Endothelial cell of umbilical vein (primary cell): ENCODE data around the gene NUP50. TPM values are rescaled to one million over a fixed set of nuclear protein-coding genes. Genes with fewer than 3 reads are reported as not detected.
A peak's percentile ranks its signal among the peaks of the same experiment; 100 is the strongest.

Experiments
- BruUV-seq: library from RNA; stranded (reverse); fragments of 400-500 nt; replicated peaks from 2 replicates; lab custom pipeline; 2021; lab: Mats Ljungman, UMichigan
- CTCF ChIA-PET: fragments of 300-600, 350-600 bp; sonication (Branson Sonifier 250); formaldehyde crosslinking; loops from one replicate; lab custom pipeline; 2021; ENCODE audit warnings: antibody characterized with exemption, inconsistent platforms; lab: Charles Lee
- POLR2A ChIA-PET: fragments of 300-600, 350-600 bp; sonication (Branson Sonifier 250); formaldehyde crosslinking; loops from one replicate; lab custom pipeline; 2021; ENCODE audit warnings: antibody characterized with exemption, inconsistent platforms; lab: Charles Lee
- DNase-seq: peaks from one replicate; pipeline ENCODE4 v3.0.0-alpha.2; 2011; ENCODE audit warnings: low read depth, low spot score
- FAIRE-seq: peaks from 2 replicates; lab custom pipeline; 2011; peaks lifted over from hg19 to GRCh38; lab: Jason Lieb, UNC
- H2AFZ ChIP-seq: 2 replicates; pipeline ENCODE4 v1.6.0; 2012; ENCODE audit warnings: low read depth, low read length, control low read depth, inconsistent platforms
- H3K27ac ChIP-seq: 2 replicates; pipeline ENCODE4 v1.5.1; 2011; ENCODE audit warnings: low read depth, mild to moderate bottlenecking, control low read depth, low read length, moderate library complexity; ENCODE audit not compliant: insufficient read depth
- H3K27me3 ChIP-seq, 2 experiments: 2 replicates each; pipeline versions ENCODE4 v1.6.0 to v1.6.1; 2011; ENCODE audit warnings: low read length in 2 of 2, mixed read lengths in 1 of 2; ENCODE audit not compliant: control insufficient read depth in 2 of 2, insufficient read depth in 2 of 2
- H3K36me3 ChIP-seq, 2 experiments: 2 replicates in 1 of 2; 3 replicates in 1 of 2; pipeline ENCODE4 v1.5.1; 2011; ENCODE audit warnings: low read length in 2 of 2, mild to moderate bottlenecking in 1 of 2, moderate library complexity in 1 of 2; ENCODE audit not compliant: control insufficient read depth in 2 of 2, insufficient read depth in 2 of 2; ENCODE audit errors: extremely low read depth in 1 of 2
- H3K4me1 ChIP-seq: 3 replicates; pipeline ENCODE4 v1.5.1; 2011; ENCODE audit warnings: mild to moderate bottlenecking, low read length; ENCODE audit not compliant: control insufficient read depth, insufficient read depth; ENCODE audit errors: extremely low read depth
- H3K4me2 ChIP-seq: 2 replicates; pipeline ENCODE4 v1.6.1; 2011; ENCODE audit warnings: low read length, control low read depth, mixed read lengths; ENCODE audit not compliant: insufficient read depth
- H3K4me3 ChIP-seq, 3 experiments: fragments of 200-600 bp in 1 of 3; sonication (generic), shearing (Covaris generic) in 1 of 3; replicated peaks in 1 of 3; 2 replicates each; pipeline ENCODE4 v1.5.1; 2011 to 2016; ENCODE audit warnings: control low read depth in 3 of 3, low read length in 3 of 3, mild to moderate bottlenecking in 2 of 3, inconsistent platforms in 1 of 3, low read depth in 1 of 3, moderate library complexity in 1 of 3; ENCODE audit not compliant: insufficient read depth in 1 of 3
- H3K79me2 ChIP-seq: 2 replicates; pipeline ENCODE4 v1.6.0; 2012; ENCODE audit warnings: low read length, inconsistent platforms; ENCODE audit not compliant: control insufficient read depth, insufficient read depth
- H3K9ac ChIP-seq: replicated peaks from 2 replicates; pipeline ENCODE3; 2011; ENCODE audit warnings: low read length, control low read depth; ENCODE audit not compliant: insufficient read depth; ENCODE audit errors: extremely low read depth
- H3K9me1 ChIP-seq: replicated peaks from 3 replicates; pipeline ENCODE4 v1.6.0; 2011; ENCODE audit warnings: mild to moderate bottlenecking, low read length; ENCODE audit not compliant: control insufficient read depth, insufficient read depth; ENCODE audit errors: extremely low read depth
- H3K9me3 ChIP-seq: replicated peaks from 2 replicates; pipeline ENCODE4 v1.5.1; 2012; ENCODE audit warnings: low read length, inconsistent platforms; ENCODE audit not compliant: control insufficient read depth, insufficient read depth
- H4K20me1 ChIP-seq: replicated peaks from 2 replicates; pipeline ENCODE3; 2011; ENCODE audit warnings: mild to moderate bottlenecking, low read length; ENCODE audit not compliant: control insufficient read depth, insufficient read depth; ENCODE audit errors: extremely low read depth
- EZH2 ChIP-seq: IDR thresholded peaks from 2 replicates; pipeline ENCODE4 v1.6.1; 2012; ENCODE audit warnings: borderline replicate concordance, low read depth, mild to moderate bottlenecking, moderate library complexity, low read length, inconsistent platforms; ENCODE audit not compliant: severe bottlenecking
- FOS ChIP-seq: IDR thresholded peaks from 2 replicates; pipeline ENCODE4 v1.6.1; 2011; ENCODE audit warnings: mild to moderate bottlenecking, low read length, moderate library complexity, borderline replicate concordance; ENCODE audit not compliant: insufficient read depth
- GATA2 ChIP-seq: IDR thresholded peaks from 2 replicates; pipeline ENCODE4 v1.7.0; 2011; ENCODE audit warnings: low read depth, mild to moderate bottlenecking, moderate library complexity, mixed read lengths, low read length; ENCODE audit not compliant: insufficient read length, insufficient read depth
- JUN ChIP-seq: IDR thresholded peaks from 2 replicates; pipeline ENCODE4 v1.6.1; 2011; ENCODE audit warnings: borderline replicate concordance, low read depth; ENCODE audit not compliant: insufficient read length, insufficient read depth
- MYC ChIP-seq: IDR thresholded peaks from one replicate; pipeline ENCODE4 v1.6.1; 2011; ENCODE audit warnings: mild to moderate bottlenecking, low read depth, low read length
- POLR2A ChIP-seq: IDR thresholded peaks from 2 replicates; pipeline ENCODE4 v1.6.1; 2012; ENCODE audit warnings: low read depth, mild to moderate bottlenecking, control low read depth, low read length
- POLR2AphosphoS5 ChIP-seq: IDR thresholded peaks from 2 replicates; pipeline ENCODE4 v1.6.1; 2012; ENCODE audit warnings: low read depth, mild to moderate bottlenecking, control low read depth, low read length, moderate library complexity; ENCODE audit not compliant: insufficient read depth
- dilution Hi-C: fragments of 300-500 bp; cut with MboI; formaldehyde crosslinking; loops from one replicate; pipeline ENCODE4 v1.15.0; 2019; ENCODE audit warnings: low sequenced_read_pairs; ENCODE audit not compliant: extremely low pct_ligation_motif_present
- intact Hi-C: fragments of 100-400 bp; cut with micrococcal nuclease; formaldehyde crosslinking; loops from one replicate; pipeline ENCODE4 v1.10.0; 2022
- polyA plus RNA-seq, 4 experiments: library from polyadenylated mRNA; depleted of rRNA in 3 of 4; stranded (reverse) in 3 of 4; unstranded in 1 of 4; fragments of >200 nt; gene quantifications; 2 replicates each; pipeline versions ENCODE4 v1.2.1 to v1.2.3, GENCODE V29; 2011 to 2012; ENCODE audit warnings: missing spikeins in 1 of 4
- total RNA-seq: library from RNA; stranded (reverse); gene quantifications from 2 replicates; pipeline ENCODE4 v1.2.3, GENCODE V29; 2021
- TF ChIP-seq, protein P1 (sequence below): IDR thresholded peaks from 2 replicates; pipeline ENCODE4 v1.6.1; 2011; ENCODE audit not compliant: insufficient read depth, insufficient read length
- TF ChIP-seq, protein P2 (sequence below), 2 donors: IDR thresholded peaks; 1 replicate in 1 of 2; 2 replicates in 1 of 2; pipeline ENCODE4 v1.5.1; 2011; ENCODE audit warnings: low read length in 2 of 2, mild to moderate bottlenecking in 2 of 2, moderate library complexity in 2 of 2, control low read depth in 1 of 2, inconsistent platforms in 1 of 2, low read depth in 1 of 2; ENCODE audit not compliant: insufficient read depth in 1 of 2; ENCODE audit errors: extremely low read depth in 1 of 2

The NUP50 gene
- total and polyA plus RNA-seq, 2 donors (not counting 3 experiments of a cell fraction or from before 2014, with no cell fraction given), result 12.4 to 90.9 TPM

DNA sequence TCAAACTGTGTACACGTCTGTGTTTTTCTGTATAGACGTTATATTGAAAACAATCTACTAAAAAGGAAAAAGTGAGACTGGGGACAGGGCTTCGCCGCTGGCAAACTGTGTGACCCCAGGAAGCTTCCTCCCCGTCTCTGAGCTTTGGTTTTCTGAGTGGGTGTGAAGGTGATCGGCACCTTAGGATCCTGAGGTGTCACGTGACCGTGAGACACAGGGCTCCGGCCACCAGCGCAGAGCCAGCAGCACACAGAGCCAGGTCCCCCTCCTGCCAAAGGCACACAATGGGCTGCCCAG is 44.9 kb downstream of the NUP50 start:
- TF ChIP-seq GATA2 (no peak), POLR2AphosphoS5 (no peak), MYC (no peak), JUN (no peak)
- TF ChIP-seq, protein P1, sequence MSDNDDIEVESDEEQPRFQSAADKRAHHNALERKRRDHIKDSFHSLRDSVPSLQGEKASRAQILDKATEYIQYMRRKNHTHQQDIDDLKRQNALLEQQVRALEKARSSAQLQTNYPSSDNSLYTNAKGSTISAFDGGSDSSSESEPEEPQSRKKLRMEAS, result no peak
- dilution Hi-C loops, result no loop called here

DNA sequence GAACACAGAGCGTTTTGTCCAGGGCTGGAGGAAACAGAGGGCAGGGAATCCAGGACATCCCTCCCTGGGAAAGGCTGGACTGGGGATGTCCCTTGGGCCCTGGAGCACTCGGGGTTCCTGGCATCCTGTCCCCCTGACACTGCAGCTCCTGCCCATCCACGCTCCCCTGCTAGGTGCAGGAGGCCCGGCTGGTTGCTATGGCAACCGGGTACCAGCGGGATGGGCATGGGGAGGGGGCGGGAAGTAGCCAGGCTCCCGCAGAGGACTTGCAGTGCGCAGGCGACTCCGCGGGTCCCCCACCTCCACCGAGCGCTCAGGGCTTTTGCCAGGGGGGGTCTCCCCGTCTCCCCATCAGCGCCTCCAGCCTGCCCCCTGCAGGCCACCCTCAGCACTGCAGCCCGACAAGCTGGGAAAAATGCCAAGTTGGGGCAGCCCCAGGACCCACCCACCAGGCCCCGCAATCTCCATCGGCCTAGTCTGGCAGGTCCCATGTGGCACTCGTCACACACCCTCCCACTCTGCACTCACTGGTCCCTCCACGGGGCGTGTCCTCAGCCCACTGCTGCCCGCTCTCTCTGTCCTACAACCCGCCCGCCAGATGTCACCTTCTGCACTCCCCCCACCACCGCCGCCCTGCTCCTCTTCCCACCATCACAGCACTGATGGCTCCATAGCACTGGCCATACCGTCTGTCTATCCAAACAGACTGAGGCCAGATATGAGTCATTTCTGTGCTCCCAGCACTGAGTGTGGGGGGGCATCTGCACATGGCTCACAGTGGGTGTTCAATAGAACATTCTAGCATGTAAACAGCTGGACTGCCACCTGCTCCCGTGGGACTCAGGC is 45.5 kb downstream of the NUP50 start:
- no peaks in the 10 kb centered on the region for H3K79me2 ChIP-seq
- no peak overlapping the region for H3K4me2 ChIP-seq
- intact Hi-C loops (no loop called here), dilution Hi-C loops (no loop called here)
- no peak overlapping the region for H3K27ac ChIP-seq
- H3K4me1 ChIP-seq, result peaks cover 12% of the 10 kb centered on the region
- peak; percentile 23 for DNase-seq
- TF ChIP-seq, protein P2, sequence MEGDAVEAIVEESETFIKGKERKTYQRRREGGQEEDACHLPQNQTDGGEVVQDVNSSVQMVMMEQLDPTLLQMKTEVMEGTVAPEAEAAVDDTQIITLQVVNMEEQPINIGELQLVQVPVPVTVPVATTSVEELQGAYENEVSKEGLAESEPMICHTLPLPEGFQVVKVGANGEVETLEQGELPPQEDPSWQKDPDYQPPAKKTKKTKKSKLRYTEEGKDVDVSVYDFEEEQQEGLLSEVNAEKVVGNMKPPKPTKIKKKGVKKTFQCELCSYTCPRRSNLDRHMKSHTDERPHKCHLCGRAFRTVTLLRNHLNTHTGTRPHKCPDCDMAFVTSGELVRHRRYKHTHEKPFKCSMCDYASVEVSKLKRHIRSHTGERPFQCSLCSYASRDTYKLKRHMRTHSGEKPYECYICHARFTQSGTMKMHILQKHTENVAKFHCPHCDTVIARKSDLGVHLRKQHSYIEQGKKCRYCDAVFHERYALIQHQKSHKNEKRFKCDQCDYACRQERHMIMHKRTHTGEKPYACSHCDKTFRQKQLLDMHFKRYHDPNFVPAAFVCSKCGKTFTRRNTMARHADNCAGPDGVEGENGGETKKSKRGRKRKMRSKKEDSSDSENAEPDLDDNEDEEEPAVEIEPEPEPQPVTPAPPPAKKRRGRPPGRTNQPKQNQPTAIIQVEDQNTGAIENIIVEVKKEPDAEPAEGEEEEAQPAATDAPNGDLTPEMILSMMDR (IDR thresholded peaks at IDR 0.05; ENCODE audit: extremely low read depth in 1 of 2, insufficient read depth in 1 of 2, low read depth in 1 of 2, low read length in 2 of 2), result peak; percentile 81 to 82
- TF ChIP-seq EZH2 (no peak), POLR2A (no peak), JUN (no peak), MYC (no peak), POLR2AphosphoS5 (no peak), GATA2 (no peak), FOS (peak; percentile 71)
- TF ChIP-seq, protein P1, result no peak
- no peak overlapping the region for H2AFZ ChIP-seq
- H3K36me3 ChIP-seq, result peaks cover 0 to 4% of the 10 kb centered on the region in 2 experiments
- CTCF ChIA-PET, result interaction anchor here (0.6 to 2.3 kb wide), 12 partner anchors 11 to 55 kb away, joined by 3 to 22 read pairs (median 3); partner anchors contain the start of gene NUP50
- FAIRE-seq, result peak; percentile 67
- H4K20me1 ChIP-seq, result no peaks in the 10 kb centered on the region
- H3K9me1 ChIP-seq, result no peaks in the 10 kb centered on the region
- H3K4me3 ChIP-seq, result no peak overlapping the region
- no peaks in the 10 kb centered on the region for H3K27me3 ChIP-seq
- no peak overlapping the region for H3K9ac ChIP-seq
- no peaks in the 10 kb centered on the region for H3K9me3 ChIP-seq
- POLR2A ChIA-PET, result no interaction called here
- no TSS peak for BruUV-seq

More for the DNA sequence above, 44.9 kb downstream of the NUP50 start:
- Histone ChIP-seq H3K4me2 (no peak overlapping the region), H2AFZ (no peak overlapping the region), H3K27me3 (no peaks in the 10 kb centered on the region), H3K9me1 (no peaks in the 10 kb centered on the region), H3K36me3 (peaks cover 0 to 4% of the 10 kb centered on the region in 2 experiments), H3K4me3 (no peak overlapping the region), H3K27ac (no peak overlapping the region), H3K4me1 (peaks cover 12% of the 10 kb centered on the region), H3K9me3 (no peaks in the 10 kb centered on the region), H4K20me1 (no peaks in the 10 kb centered on the region), H3K79me2 (no peaks in the 10 kb centered on the region), H3K9ac (no peak overlapping the region)
- POLR2A ChIA-PET, result no interaction called here
- DNase-seq (no peak), FAIRE-seq (no peak)
- CTCF ChIA-PET, result interaction anchor here (0.6 to 2.3 kb wide), 7 partner anchors 11 to 1248 kb away, joined by 3 to 22 read pairs (median 6); no protein-coding TSS in a partner anchor
- no TSS peak for BruUV-seq
- intact Hi-C loops, result no loop called here
